DOHH2 (cell line): ENCODE measurements around the gene CEP19.

ENCODE experiments used
- H3F3A ChIP-seq: fragments of 200-600 bp; sonication (generic), shearing (Covaris generic); 2 replicates; pipeline ENCODE4 v1.6.0; 2016; ENCODE audit warnings: antibody characterized with exemption, mild to moderate bottlenecking; ENCODE audit not compliant: control insufficient read depth, insufficient read depth
- H3K27ac ChIP-seq: fragments of 200-600 bp; sonication (generic); 2 replicates; pipeline ENCODE4 v1.5.1; 2014; ENCODE audit warnings: low read depth, mild to moderate bottlenecking, low read length, moderate library complexity
- H3K27me3 ChIP-seq: fragments of 200-600 bp; sonication (generic); 2 replicates; pipeline ENCODE4 v1.6.1; 2014; ENCODE audit warnings: mild to moderate bottlenecking, low read length, mixed read lengths; ENCODE audit not compliant: control insufficient read depth
- H3K36me3 ChIP-seq: fragments of 200-600 bp; sonication (generic); 2 replicates; pipeline ENCODE4 v1.6.1; 2014; ENCODE audit warnings: mild to moderate bottlenecking, low read length, moderate library complexity, mixed read lengths; ENCODE audit not compliant: control insufficient read depth
- H3K4me1 ChIP-seq: fragments of 200-600 bp; sonication (generic); 2 replicates; pipeline ENCODE4 v1.6.1; 2014; ENCODE audit warnings: mild to moderate bottlenecking, low read length, mixed read lengths; ENCODE audit not compliant: control insufficient read depth
- H3K4me2 ChIP-seq: fragments of 200-600 bp; sonication (generic); 2 replicates; pipeline ENCODE4 v1.6.0; 2014; ENCODE audit warnings: mild to moderate bottlenecking, low read length, moderate library complexity
- H3K4me3 ChIP-seq: fragments of 200-600 bp; sonication (generic); 2 replicates; pipeline ENCODE4 v1.5.1; 2014; ENCODE audit warnings: mild to moderate bottlenecking, low read length, mixed read lengths
- H3K79me2 ChIP-seq: fragments of 200-600 bp; sonication (generic); 2 replicates; pipeline ENCODE4 v1.6.1; 2014; ENCODE audit warnings: mild to moderate bottlenecking, low read length, mixed read lengths; ENCODE audit not compliant: control insufficient read depth
- H3K9me2 ChIP-seq: fragments of 200-600 bp; sonication (generic); replicated peaks from 2 replicates; pipeline ENCODE4 v1.6.1; 2014; ENCODE audit warnings: mild to moderate bottlenecking, low read length, mixed read lengths; ENCODE audit not compliant: control insufficient read depth
- H3K9me3 ChIP-seq: fragments of 200-600 bp; sonication (generic); 2 replicates; pipeline ENCODE4 v1.6.1; 2014; ENCODE audit warnings: antibody characterized with exemption, low read length, mixed read lengths; ENCODE audit not compliant: control insufficient read depth, insufficient read depth
- H4K20me1 ChIP-seq: fragments of 200-600 bp; sonication (generic); 2 replicates; pipeline ENCODE4 v1.6.0; 2014; ENCODE audit warnings: low read depth, mild to moderate bottlenecking, antibody characterized with exemption, low read length, moderate library complexity; ENCODE audit not compliant: control insufficient read depth, insufficient read depth
- CTCF ChIP-seq: fragments of 200-600 bp; sonication (generic); IDR thresholded peaks from one replicate; pipeline ENCODE4 v1.5.1; 2014; ENCODE audit warnings: antibody characterized with exemption, mild to moderate bottlenecking, low read depth, low read length; ENCODE audit not compliant: poor library complexity, severe bottlenecking
- EZH2phosphoT487 ChIP-seq: fragments of 200-600 bp; sonication (generic); IDR thresholded peaks from 2 replicates; pipeline ENCODE4 v1.6.1; 2017; ENCODE audit warnings: borderline replicate concordance, mild to moderate bottlenecking, antibody characterized with exemption, low read length, moderate library complexity, mixed read lengths

Gene CEP19

GRCh38 chr3:196666001-196666867, 45.8 kb downstream of the CEP19 start:
- H3K4me2 ChIP-seq: no peak overlapping the region
- H3K4me1 ChIP-seq: peaks cover 5% of the 10 kb centered on the region
- no peaks in the 10 kb centered on the region for H3K9me2 ChIP-seq
- no peaks in the 10 kb centered on the region for H3K79me2 ChIP-seq
- no peaks in the 10 kb centered on the region for H4K20me1 ChIP-seq
- H3F3A ChIP-seq: no peaks in the 10 kb centered on the region
- no peak for TF ChIP-seq EZH2phosphoT487
- TF ChIP-seq CTCF: no peak
- no peaks in the 10 kb centered on the region for H3K9me3 ChIP-seq
- no peaks in the 10 kb centered on the region for H3K36me3 ChIP-seq
- H3K27me3 ChIP-seq: peaks cover 9% of the 10 kb centered on the region
- H3K27ac ChIP-seq: no peak overlapping the region
- no peak overlapping the region for H3K4me3 ChIP-seq

- H3K79me2 ChIP-seq: no peaks in the 10 kb centered on the region
- no peaks in the 10 kb centered on the region for H3K9me2 ChIP-seq
- no peak overlapping the region for H3K4me3 ChIP-seq
- H3K27ac ChIP-seq: no peak overlapping the region
- H3K9me3 ChIP-seq: no peaks in the 10 kb centered on the region
- H3K27me3 ChIP-seq: no peaks in the 10 kb centered on the region
- no peaks in the 10 kb centered on the region for H3F3A ChIP-seq
- H3K4me1 ChIP-seq: no peaks in the 10 kb centered on the region
- TF ChIP-seq EZH2phosphoT487 (no peak), CTCF (no peak)
- no peaks in the 10 kb centered on the region for H4K20me1 ChIP-seq
- no peak overlapping the region for H3K4me2 ChIP-seq
- no peaks in the 10 kb centered on the region for H3K36me3 ChIP-seq
Measured at GRCh38 chr3:196662711-196663571, 49.1 kb downstream of the CEP19 start.

GRCh38 chr3:196662033-196662432, 50.0 kb downstream of the CEP19 start:
- Histone ChIP-seq H3K27me3 (no peaks in the 10 kb centered on the region), H3K27ac (no peak overlapping the region), H3K4me3 (no peak overlapping the region), H3K4me1 (no peaks in the 10 kb centered on the region), H3K4me2 (no peak overlapping the region), H3K36me3 (no peaks in the 10 kb centered on the region), H3K9me3 (no peaks in the 10 kb centered on the region), H3F3A (no peaks in the 10 kb centered on the region), H3K79me2 (no peaks in the 10 kb centered on the region), H3K9me2 (no peaks in the 10 kb centered on the region), H4K20me1 (no peaks in the 10 kb centered on the region)
- TF ChIP-seq CTCF (no peak), EZH2phosphoT487 (no peak)
